ENCODE data around the gene SLC35F3.
"Not testable (repeated sequence)": the region's sequence is repeated elsewhere in the genome, so short reads cannot be mapped to it uniquely, and the experiment has no call there.

The SLC35F3 gene

GRCh38 chr1:233904633-233905415 lies at the start of gene SLC35F3:
Gene SLC35F3 (plus strand): TSS chr1:233904676.
- no peak for DNase-seq

GRCh38 chr1:233859446-233859845 lies 45.0 kb upstream of the SLC35F3 start:
- DNase-seq, result no peak

DNA sequence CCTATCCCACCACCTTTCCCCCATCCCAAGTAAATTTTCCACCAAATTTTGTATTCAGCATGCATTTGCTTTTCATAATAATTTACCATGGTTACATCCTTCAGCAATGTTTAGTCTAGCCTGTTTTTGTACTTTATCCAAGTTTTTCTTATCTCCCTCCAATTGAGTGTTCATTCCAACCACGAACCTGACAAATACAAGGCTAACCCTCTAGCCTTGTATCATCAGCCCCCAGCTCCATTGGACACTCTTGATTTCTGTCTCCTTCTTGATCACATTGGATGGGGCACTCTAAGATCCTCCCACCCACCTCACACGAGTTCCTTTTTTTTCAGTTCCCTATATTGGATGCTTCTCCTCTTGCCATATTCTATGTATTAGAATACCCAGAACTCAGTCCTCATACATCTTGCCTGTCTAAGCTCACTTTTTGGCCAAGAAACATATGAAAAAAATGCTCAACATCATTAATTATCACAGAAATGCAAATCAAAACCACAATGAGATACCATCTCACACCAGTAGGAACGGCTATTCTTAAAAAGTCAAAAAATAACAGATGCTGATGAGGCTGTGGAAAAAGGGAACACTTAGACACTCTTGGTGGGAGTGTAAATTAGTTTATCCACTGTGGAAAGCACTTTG lies 40.5 kb upstream of the SLC35F3 start:
- DNase-seq, result no peak

- DNase-seq, result no peak
Measured at GRCh38 chr1:233864578-233864977, 39.9 kb upstream of the SLC35F3 start.

GRCh38 chr1:233865216-233865615 lies 39.3 kb upstream of the SLC35F3 start:
- no peak for DNase-seq

- no peak for DNase-seq
Measured at GRCh38 chr1:233865902-233866301, 38.6 kb upstream of the SLC35F3 start.

- no peak for DNase-seq
Measured at GRCh38 chr1:233867028-233867427, 37.4 kb upstream of the SLC35F3 start.

DNA sequence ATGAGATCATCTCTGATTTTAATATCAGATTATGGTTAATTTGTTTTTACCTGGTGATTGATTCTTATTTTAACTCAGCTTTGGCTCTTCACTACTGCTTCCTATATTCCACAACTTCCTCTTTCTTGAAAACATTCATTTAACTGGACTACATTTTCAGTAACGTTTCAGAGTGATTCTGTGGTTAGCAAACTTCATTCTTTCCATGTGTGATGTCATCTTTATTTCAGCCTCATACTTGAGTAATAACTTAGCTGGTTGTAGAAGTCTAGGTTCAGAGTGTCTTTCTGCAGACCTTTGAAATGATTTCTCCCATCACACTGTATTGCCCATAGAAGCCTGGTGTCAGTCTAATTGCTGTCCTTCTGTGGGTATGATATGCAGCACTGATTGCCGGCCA lies 36.0 kb upstream of the SLC35F3 start:
- no peak for DNase-seq

DNA sequence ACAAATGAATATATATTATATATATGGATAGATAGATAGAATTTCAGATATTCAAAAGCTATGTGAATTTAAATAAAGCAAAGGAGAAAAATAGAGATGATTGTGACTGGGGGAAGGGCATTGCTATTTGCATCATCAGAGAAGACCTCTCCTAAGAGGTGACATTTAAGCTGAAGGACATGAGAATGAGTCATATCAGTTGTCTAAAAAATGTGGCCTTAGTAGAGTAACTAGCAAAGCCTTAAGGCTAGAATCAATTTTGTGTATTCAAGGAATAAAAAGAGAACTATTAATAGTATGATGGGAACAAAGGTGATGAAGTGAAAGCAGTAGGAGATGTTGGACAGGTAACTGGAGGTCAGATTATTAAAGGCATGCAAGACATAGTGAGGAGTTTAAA lies 34.8 kb upstream of the SLC35F3 start:
- no peak for DNase-seq

DNA sequence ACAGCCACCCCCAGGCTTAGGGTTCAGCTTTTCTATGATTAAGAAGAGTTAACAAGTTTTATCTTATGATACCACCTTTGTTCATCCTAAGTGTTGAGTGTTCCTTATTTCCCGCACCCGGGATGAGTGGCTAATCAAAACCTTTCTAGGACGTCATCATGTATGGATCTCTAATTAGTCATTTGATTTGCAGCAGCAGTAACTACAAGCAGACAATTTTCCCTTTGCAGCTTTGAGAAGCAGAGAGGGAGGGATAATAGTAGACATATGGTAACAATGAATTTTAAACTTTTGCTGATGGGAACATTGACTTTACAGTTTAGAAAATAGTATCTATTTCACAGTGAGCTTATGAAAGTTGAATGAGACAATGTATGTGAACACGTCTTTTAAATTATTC lies 30.8 kb upstream of the SLC35F3 start:
- no peak for DNase-seq

GRCh38 chr1:233879841-233880240 lies 24.6 kb upstream of the SLC35F3 start:
- no peak for DNase-seq

DNA sequence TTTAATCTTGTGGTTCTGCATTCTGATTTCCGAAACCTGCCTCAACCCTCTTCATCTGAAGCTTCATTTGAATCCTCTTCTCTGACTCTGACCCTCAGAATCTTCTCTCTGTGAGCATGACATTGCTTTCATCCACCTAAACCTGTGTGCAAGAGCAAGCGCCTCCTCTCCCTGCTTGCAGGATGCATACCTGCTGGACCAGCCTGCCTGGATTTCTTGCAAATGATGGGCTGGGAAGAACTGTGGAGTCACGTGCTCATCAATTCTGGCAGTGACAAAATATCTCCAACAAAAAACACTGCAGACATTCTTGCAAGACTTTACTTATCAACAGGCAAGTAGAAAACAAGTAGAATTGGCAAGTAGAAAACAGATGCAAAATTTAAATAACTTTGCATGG lies 20.8 kb upstream of the SLC35F3 start:
- DNase-seq, result no peak

DNA sequence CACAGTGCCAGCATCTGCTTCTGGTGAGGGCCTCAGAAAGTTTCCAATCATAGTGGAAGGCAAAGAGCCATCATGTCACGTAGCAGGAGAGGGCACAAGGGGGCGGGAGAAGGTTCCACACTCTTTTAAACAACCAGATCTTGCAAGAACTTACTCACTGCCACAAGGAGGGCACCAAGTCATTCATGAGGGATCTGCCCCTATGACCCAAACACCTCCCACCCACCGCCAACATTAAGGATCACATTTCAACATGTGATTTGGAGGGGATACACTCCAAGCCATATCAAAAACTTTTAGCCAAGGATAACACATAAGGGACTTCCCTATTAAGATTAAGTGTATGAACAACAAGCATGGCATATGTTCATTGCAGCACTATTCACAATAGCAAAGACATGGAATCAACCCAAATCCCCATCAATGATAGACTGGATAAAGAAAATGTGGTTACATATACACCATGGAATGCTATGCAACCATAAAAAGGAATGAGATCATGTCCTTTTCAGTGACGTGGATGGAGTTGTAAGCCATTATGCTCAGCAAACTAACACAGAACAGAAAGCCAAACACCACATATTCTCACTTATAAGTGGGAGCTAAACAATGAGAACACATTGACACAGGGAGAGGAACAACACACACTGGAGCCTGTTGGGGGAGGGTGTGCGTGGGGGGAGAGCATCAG lies 19.9 kb upstream of the SLC35F3 start:
- DNase-seq, result no peak

- no peak for DNase-seq
Measured at GRCh38 chr1:233885196-233885920, 19.1 kb upstream of the SLC35F3 start.

DNA sequence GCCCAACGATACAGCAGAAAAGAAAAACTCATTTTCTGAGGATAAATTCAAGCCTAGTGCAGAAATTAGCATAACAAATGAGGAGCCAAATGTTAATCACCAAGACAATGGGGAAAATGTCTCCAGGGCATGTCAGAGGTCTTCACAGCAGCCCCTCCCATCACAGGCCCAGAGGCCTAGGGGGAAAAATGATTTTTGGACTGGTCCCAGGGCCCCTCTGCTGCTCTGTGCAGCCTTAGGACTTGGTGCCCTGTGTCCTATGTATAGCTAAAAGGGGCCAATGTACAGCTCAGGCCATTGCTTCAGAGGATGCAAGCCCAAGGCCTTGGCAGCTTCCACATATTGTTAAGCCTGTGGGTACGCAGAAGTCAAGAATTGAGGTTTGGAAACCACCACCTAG lies 13.3 kb upstream of the SLC35F3 start:
- DNase-seq, result not testable (repeated sequence)

GRCh38 chr1:233897325-233898162 lies 6.9 kb upstream of the SLC35F3 start:
- DNase-seq, result no peak

DNA sequence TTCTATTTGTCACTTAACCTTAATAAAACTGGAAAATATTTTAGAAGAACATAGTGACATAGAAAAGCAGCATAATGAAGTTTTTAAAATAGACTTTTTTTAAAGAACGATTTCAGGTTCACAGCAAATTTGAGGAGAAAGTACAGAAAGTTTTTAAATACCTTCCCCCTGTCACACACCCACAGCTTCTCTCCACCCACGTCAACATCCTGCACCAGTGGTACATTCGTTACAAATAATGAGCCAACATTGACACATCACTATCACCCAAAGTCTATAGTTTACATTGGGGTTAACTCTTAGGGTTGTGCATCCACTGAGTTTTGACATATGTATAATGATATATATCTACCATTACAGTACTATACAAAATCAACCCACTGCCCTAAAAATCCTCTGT lies 3.0 kb upstream of the SLC35F3 start:
- DNase-seq, result no peak

DNA sequence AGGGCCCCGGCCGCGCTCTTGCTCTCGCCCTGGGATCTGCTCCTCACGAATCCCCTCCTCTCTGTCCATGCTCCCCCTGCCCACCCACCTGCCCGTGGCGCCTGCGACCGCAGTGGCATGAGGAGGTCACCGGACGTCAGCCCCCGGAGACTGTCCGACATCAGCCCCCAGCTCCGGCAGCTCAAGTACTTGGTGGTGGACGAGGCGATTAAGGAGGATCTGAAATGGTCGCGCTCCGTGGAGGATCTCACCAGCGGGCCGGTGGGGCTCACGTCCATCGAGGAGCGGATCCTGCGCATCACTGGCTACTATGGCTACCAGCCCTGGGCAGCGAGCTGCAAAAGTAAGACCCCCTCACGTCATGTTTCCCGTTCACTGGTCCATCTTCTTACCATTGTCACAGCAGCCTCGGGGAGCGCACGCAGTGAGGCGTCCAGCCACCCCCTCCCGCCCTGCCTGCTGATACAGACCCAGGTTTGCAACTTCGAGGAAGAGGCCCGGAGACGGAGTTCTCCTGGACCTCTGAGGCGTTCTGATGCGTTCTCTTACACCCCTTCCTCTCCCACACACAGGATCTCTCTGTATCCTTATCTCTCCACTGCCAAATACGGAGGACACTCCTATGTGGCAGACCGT lies 1.1 kb downstream of the SLC35F3 start:
- DNase-seq, result no peak

DNA sequence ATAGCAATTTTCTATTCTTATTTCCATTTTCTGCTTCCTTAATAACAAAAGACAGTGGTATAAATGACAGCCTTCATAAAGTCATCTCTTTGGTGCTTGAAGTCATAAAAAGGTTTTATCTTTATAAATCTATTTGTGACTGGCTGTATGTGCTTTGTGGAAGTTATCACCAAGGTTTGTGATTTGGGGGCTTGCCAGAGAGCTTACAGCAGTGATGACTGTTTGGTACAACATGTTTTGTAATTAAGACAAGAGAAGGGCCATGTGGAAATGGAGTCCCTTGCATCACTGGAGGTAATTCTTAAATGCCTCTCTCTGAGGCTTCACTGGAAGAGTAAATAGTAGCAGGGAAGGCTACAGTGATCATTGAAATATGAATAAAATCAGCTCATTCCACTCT lies 2.7 kb downstream of the SLC35F3 start:
- no peak for DNase-seq

DNA sequence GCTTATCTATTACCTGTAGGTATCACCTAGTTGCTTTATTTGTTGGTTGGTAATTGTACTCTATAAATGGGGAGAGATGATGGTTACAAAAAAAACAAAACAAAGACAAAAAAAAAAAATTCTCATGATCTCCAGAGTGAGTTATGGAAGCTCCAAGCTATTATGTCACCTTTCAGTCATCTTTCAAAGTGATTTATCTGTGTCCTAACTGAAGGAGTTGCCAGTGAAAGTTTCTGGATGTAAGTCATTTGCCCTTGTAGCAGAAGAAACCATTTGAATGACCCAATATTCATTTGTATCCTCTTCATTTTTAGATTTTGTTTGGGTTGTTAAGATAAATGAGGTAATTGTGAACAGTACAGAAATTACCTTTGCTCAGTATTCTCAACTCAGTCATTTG lies 3.6 kb downstream of the SLC35F3 start:
- no peak for DNase-seq

DNA sequence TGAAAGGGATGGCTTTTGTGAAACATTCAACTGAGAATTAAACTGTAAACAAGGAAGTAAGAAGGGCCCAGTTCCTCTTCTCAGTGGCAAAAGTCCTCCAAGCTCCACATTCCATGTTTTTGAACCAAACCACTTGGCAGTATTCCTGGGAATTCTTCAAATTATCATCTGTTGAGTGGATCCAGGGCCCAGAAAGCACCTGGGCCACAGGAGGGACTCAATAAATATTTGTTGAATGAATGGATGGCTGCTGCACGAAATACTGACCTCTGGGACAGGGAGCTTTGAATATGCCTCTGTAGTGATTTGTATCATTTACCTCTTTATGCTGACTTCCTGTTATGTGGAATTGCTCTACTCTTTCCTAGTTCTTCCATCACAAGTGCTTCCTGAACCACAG lies 4.7 kb downstream of the SLC35F3 start:
- DNase-seq, result no peak

- no peak for DNase-seq
Measured at GRCh38 chr1:233912447-233912846, 8.0 kb downstream of the SLC35F3 start.

Measured in CD4-positive, alpha-beta T cell treated with Interleukin-17A for 4 hours (primary cell).